Fibroblast of lung (primary cell): ENCODE data around the gene CCDC158. TPM values are rescaled to one million over a fixed set of nuclear protein-coding genes. Genes with fewer than 3 reads are reported as not detected.

Experiments
- DNase-seq, 2 donors: peaks; one replicate each; pipeline versions ENCODE4 v3.0.0 to v3.0.0-alpha.2; 2010; ENCODE audit warnings: low read depth in 2 of 2
- H2AFZ ChIP-seq: 2 replicates; pipeline ENCODE4 v1.5.1; 2012; ENCODE audit warnings: low read length, control low read depth, inconsistent platforms
- H3K27ac ChIP-seq: 2 replicates; pipeline ENCODE4 v1.5.1; 2011; ENCODE audit warnings: low read length, control low read depth; ENCODE audit not compliant: insufficient read depth
- H3K27me3 ChIP-seq: 2 replicates; pipeline ENCODE4 v1.5.1; 2011; ENCODE audit warnings: mild to moderate bottlenecking, low read length; ENCODE audit not compliant: control insufficient read depth, insufficient read depth
- H3K36me3 ChIP-seq: 2 replicates; pipeline ENCODE4 v1.5.1; 2011; ENCODE audit warnings: low read length; ENCODE audit not compliant: control insufficient read depth, insufficient read depth
- H3K4me1 ChIP-seq: 2 replicates; pipeline ENCODE4 v1.5.1; 2011; ENCODE audit warnings: low read length; ENCODE audit not compliant: control insufficient read depth, insufficient read depth; ENCODE audit errors: extremely low read depth
- H3K4me2 ChIP-seq: 2 replicates; pipeline ENCODE4 v1.5.1; 2011; ENCODE audit warnings: low read length, control low read depth; ENCODE audit not compliant: insufficient read depth; ENCODE audit errors: extremely low read depth
- H3K4me3 ChIP-seq, 4 experiments: fragments of 200-600 bp in 1 of 4; sonication (generic) in 1 of 4; replicated peaks in 1 of 4; 2 replicates each; pipeline ENCODE4 v1.5.1; 2011 to 2016; ENCODE audit warnings: low read length in 4 of 4, low read depth in 3 of 4, mild to moderate bottlenecking in 3 of 4, control low read depth in 2 of 4, inconsistent platforms in 1 of 4, mixed read lengths in 1 of 4; ENCODE audit not compliant: insufficient read depth in 1 of 4; ENCODE audit errors: control extremely low read depth in 1 of 4
- H3K79me2 ChIP-seq: 2 replicates; pipeline ENCODE4 v1.5.1; 2012; ENCODE audit warnings: mild to moderate bottlenecking, low read length, inconsistent platforms; ENCODE audit not compliant: control insufficient read depth, insufficient read depth
- H3K9ac ChIP-seq: 2 replicates; pipeline ENCODE4 v1.5.1; 2011; ENCODE audit warnings: mild to moderate bottlenecking, low read length, control low read depth; ENCODE audit not compliant: insufficient read depth
- H3K9me3 ChIP-seq: 2 replicates; pipeline ENCODE4 v1.5.1; 2012; ENCODE audit warnings: low read depth, low read length; ENCODE audit not compliant: control insufficient read depth, insufficient read depth
- H4K20me1 ChIP-seq: 2 replicates; pipeline ENCODE4 v1.5.1; 2011; ENCODE audit warnings: low read length; ENCODE audit not compliant: control insufficient read depth, insufficient read depth; ENCODE audit errors: extremely low read depth
- EZH2 ChIP-seq: IDR thresholded peaks from 2 replicates; pipeline ENCODE4 v1.5.1; 2012; ENCODE audit warnings: low read length, control low read depth, mild to moderate bottlenecking; ENCODE audit errors: missing control alignments
- polyA plus RNA-seq, 2 donors: library from polyadenylated mRNA; depleted of rRNA in 1 of 2; stranded (reverse) in 1 of 2; unstranded in 1 of 2; fragments of >200 nt; gene quantifications; 2 replicates each; pipeline ENCODE4 v1.2.1, GENCODE V29; 2011 to 2012; ENCODE audit warnings: missing spikeins in 1 of 2
- total RNA-seq: library from RNA; depleted of rRNA; stranded (reverse); fragments of >200 nt; gene quantifications from 2 replicates; pipeline ENCODE4 v1.2.1, GENCODE V29; 2014
- TF ChIP-seq, protein P1 (sequence below), 2 donors: IDR thresholded peaks in 1 of 2; conservative IDR thresholded peaks in 1 of 2; 1 replicate in 1 of 2; 2 replicates in 1 of 2; pipeline ENCODE4 v1.5.1; 2011 to 2012; ENCODE audit warnings: low read length in 2 of 2, control low read depth in 1 of 2, inconsistent platforms in 1 of 2, low read depth in 1 of 2, mild to moderate bottlenecking in 1 of 2

The CCDC158 gene
- total and polyA plus RNA-seq, 2 donors (not counting 1 experiment from before 2014, with no cell fraction given), result 0.15 to 1.5 TPM

DNA sequence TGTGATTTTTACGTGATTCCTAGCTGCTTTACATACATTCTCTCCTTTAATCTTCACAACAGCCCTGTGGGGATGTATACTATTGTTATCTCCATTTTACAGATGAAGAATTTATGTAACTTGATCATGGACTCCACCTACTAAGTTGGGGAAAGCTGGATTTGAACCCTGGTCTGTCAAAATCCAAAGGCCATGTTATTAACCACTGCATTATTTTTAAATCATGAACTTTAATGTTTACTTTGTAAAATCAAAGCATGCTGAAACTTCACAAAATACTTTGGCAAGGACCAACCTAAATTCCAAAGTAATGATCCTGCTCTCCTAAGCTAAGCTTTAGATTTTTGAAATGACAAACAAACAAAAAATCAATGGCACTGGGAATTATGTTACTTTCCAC, 143.3 kb downstream of the CCDC158 start:
- Histone ChIP-seq H3K4me3 (no peak overlapping the region), H3K9me3 (no peaks in the 10 kb centered on the region), H3K9ac (no peak overlapping the region), H3K36me3 (no peaks in the 10 kb centered on the region), H3K27me3 (no peaks in the 10 kb centered on the region), H3K79me2 (no peaks in the 10 kb centered on the region), H2AFZ (no peak overlapping the region), H3K4me2 (no peak overlapping the region), H3K4me1 (no peaks in the 10 kb centered on the region), H4K20me1 (no peaks in the 10 kb centered on the region), H3K27ac (no peak overlapping the region)
- no peak for DNase-seq
- no peak for TF ChIP-seq EZH2
- TF ChIP-seq, protein P1, sequence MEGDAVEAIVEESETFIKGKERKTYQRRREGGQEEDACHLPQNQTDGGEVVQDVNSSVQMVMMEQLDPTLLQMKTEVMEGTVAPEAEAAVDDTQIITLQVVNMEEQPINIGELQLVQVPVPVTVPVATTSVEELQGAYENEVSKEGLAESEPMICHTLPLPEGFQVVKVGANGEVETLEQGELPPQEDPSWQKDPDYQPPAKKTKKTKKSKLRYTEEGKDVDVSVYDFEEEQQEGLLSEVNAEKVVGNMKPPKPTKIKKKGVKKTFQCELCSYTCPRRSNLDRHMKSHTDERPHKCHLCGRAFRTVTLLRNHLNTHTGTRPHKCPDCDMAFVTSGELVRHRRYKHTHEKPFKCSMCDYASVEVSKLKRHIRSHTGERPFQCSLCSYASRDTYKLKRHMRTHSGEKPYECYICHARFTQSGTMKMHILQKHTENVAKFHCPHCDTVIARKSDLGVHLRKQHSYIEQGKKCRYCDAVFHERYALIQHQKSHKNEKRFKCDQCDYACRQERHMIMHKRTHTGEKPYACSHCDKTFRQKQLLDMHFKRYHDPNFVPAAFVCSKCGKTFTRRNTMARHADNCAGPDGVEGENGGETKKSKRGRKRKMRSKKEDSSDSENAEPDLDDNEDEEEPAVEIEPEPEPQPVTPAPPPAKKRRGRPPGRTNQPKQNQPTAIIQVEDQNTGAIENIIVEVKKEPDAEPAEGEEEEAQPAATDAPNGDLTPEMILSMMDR (conservative IDR thresholded peaks at IDR 0.05 in 1 of 2, IDR thresholded peaks at IDR 0.05 in 1 of 2; ENCODE audit: low read depth in 1 of 2, low read length in 2 of 2), result no peak

DNA sequence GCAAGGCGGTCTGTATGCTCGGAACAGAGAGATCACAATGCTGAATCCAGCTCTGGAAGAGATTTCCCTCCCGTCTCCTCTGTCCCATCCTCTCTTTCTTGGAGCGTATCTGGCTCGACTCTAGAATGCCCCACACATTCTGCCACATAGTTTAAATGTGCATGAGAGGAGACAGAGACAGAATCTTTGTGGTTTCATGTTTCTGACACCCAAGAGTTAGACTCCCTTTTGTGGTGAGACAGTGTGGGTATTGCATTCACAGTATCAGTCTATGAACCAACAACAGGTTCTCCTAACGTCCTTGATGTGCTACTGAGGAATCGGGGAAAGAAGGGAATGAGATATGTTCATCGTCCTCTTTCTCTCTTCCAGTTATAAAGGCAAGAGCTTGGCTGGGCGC, 144.1 kb downstream of the CCDC158 start:
- no peaks in the 10 kb centered on the region for H3K36me3 ChIP-seq
- no peak for TF ChIP-seq EZH2
- TF ChIP-seq, protein P1 (conservative IDR thresholded peaks at IDR 0.05 in 1 of 2, IDR thresholded peaks at IDR 0.05 in 1 of 2; ENCODE audit: low read depth in 1 of 2, low read length in 2 of 2), result no peak
- H2AFZ ChIP-seq, result no peak overlapping the region
- no peak for DNase-seq
- H3K9ac ChIP-seq, result no peak overlapping the region
- no peaks in the 10 kb centered on the region for H3K4me1 ChIP-seq
- H3K27me3 ChIP-seq, result no peaks in the 10 kb centered on the region
- H3K4me2 ChIP-seq, result no peak overlapping the region
- H3K4me3 ChIP-seq, result no peak overlapping the region
- H3K27ac ChIP-seq, result no peak overlapping the region
- H4K20me1 ChIP-seq, result no peaks in the 10 kb centered on the region
- no peaks in the 10 kb centered on the region for H3K9me3 ChIP-seq
- H3K79me2 ChIP-seq, result no peaks in the 10 kb centered on the region

DNA sequence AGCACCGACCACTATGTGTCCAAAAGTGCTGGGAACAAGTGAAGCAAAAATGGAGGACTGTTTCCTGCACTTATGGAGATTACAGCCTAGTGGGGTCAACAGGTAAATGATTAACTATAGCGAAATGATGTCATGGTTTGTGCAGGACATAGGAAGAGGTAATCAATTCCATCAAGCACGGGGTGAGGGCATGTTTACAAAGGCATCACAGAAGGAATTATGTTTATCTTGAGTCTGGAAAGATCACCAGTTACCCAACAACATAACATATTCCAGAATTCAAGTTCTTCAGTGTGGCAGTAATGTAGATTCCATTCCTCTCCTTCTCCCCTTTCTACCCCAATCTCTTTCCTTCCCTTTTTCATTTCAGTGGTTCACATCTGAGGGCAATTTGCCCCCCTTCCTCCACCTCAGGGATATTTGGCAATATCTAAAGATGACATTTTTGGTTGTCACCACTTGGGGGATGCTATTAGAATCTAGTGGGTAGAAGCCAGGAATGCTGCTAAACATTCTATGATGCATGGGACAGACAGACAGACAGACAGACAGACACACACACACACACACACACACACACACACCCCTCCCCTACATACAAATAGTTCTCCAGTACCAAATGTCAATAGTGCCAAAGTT, 145.3 kb downstream of the CCDC158 start:
- no peak overlapping the region for H2AFZ ChIP-seq
- no peaks in the 10 kb centered on the region for H3K79me2 ChIP-seq
- no peaks in the 10 kb centered on the region for H3K4me1 ChIP-seq
- no peak for DNase-seq
- no peaks in the 10 kb centered on the region for H3K36me3 ChIP-seq
- no peak overlapping the region for H3K4me2 ChIP-seq
- no peaks in the 10 kb centered on the region for H4K20me1 ChIP-seq
- H3K27ac ChIP-seq, result no peak overlapping the region
- H3K4me3 ChIP-seq, result no peak overlapping the region
- no peaks in the 10 kb centered on the region for H3K27me3 ChIP-seq
- TF ChIP-seq, protein P1 (conservative IDR thresholded peaks at IDR 0.05 in 1 of 2, IDR thresholded peaks at IDR 0.05 in 1 of 2; ENCODE audit: low read depth in 1 of 2, low read length in 2 of 2), result no peak
- no peak for TF ChIP-seq EZH2
- H3K9me3 ChIP-seq, result no peaks in the 10 kb centered on the region
- H3K9ac ChIP-seq, result no peak overlapping the region
